Cardiac muscle cell (in vitro differentiated cells and primary cell): ENCODE measurements around the gene HEG1. TPM values are rescaled to one million over a fixed set of nuclear protein-coding genes. Genes with fewer than 3 reads are reported as not detected.

ENCODE experiments used
- DNase-seq, 2 donors: peaks; one replicate each; pipeline versions ENCODE4 v3.0.0 to v3.0.0-alpha.2; 2010 to 2017; ENCODE audit warnings: low read depth in 1 of 2, low spot score in 1 of 2
- H3K27ac ChIP-seq: fragments of 200-600 bp; sonication (generic); 2 replicates; pipeline ENCODE4 v1.5.1; 2016
- H3K27me3 ChIP-seq: fragments of 200-600 bp; sonication (generic); 2 replicates; pipeline ENCODE4 v1.6.0; 2016; ENCODE audit warnings: control low read depth
- H3K36me3 ChIP-seq: fragments of 200-600 bp; sonication (generic); 2 replicates; pipeline ENCODE4 v1.5.1; 2016; ENCODE audit warnings: control low read depth
- H3K4me1 ChIP-seq: fragments of 200-600 bp; sonication (generic); 2 replicates; pipeline ENCODE4 v1.8.1; 2017; ENCODE audit warnings: low read depth, mild to moderate bottlenecking, mixed run types
- H3K4me3 ChIP-seq: fragments of 200-600 bp; sonication (generic); 2 replicates; pipeline ENCODE4 v1.5.1; 2016; ENCODE audit warnings: mild to moderate bottlenecking
- H3K9me3 ChIP-seq: fragments of 200-600 bp; sonication (generic); 2 replicates; pipeline ENCODE4 v1.5.1; 2017; ENCODE audit warnings: low read depth, mild to moderate bottlenecking, control low read depth
- polyA plus RNA-seq: library from polyadenylated mRNA; unstranded; fragments of >200 nt; fragmentation: Nextera tagmentation; extraction: Ambion mirVana; gene quantifications from 2 replicates; pipeline ENCODE4 v1.2.1, GENCODE V29; 2016
- total RNA-seq: library from RNA; depleted of rRNA; stranded (reverse); fragments of >200 nt; gene quantifications from 2 replicates; pipeline ENCODE4 v1.2.3, GENCODE V29; 2016
- TF ChIP-seq, protein P1 (sequence below): IDR thresholded peaks from 2 replicates; pipeline ENCODE4 v1.5.1; 2012; ENCODE audit warnings: low read depth, mild to moderate bottlenecking, low read length

Gene HEG1
- total and polyA plus RNA-seq, 2 experiments from 2014 or later, result 17.4 to 42.7 TPM

DNA sequence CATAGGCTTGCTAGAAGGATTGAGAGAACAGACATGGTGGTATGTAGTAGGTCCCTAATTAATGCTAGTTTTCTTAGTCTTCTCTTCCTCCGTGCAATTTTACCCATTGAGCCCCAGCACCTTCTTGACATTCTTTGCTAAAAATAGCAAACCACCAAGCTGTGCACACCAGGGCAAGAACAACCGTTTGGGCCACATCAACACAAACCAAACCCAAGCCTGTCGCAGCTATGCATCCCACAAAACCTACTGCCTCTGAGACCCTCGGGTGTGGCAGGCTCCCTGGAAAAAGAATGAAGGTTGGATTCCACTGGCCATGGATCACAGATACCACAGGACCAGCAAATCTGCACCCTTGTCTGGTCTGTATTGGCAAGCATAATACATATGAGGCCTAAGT, 27.1 kb downstream of the HEG1 start:
- peaks cover 14% of the 10 kb centered on the region for H3K36me3 ChIP-seq
- DNase-seq, result no peak
- H3K4me3 ChIP-seq, result no peak overlapping the region
- H3K27me3 ChIP-seq, result no peaks in the 10 kb centered on the region
- peaks cover 27% of the 10 kb centered on the region for H3K4me1 ChIP-seq
- no peaks in the 10 kb centered on the region for H3K9me3 ChIP-seq
- H3K27ac ChIP-seq, result peak overlapping the region; percentile 50
- TF ChIP-seq, protein P1, sequence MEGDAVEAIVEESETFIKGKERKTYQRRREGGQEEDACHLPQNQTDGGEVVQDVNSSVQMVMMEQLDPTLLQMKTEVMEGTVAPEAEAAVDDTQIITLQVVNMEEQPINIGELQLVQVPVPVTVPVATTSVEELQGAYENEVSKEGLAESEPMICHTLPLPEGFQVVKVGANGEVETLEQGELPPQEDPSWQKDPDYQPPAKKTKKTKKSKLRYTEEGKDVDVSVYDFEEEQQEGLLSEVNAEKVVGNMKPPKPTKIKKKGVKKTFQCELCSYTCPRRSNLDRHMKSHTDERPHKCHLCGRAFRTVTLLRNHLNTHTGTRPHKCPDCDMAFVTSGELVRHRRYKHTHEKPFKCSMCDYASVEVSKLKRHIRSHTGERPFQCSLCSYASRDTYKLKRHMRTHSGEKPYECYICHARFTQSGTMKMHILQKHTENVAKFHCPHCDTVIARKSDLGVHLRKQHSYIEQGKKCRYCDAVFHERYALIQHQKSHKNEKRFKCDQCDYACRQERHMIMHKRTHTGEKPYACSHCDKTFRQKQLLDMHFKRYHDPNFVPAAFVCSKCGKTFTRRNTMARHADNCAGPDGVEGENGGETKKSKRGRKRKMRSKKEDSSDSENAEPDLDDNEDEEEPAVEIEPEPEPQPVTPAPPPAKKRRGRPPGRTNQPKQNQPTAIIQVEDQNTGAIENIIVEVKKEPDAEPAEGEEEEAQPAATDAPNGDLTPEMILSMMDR, result no peak

DNA sequence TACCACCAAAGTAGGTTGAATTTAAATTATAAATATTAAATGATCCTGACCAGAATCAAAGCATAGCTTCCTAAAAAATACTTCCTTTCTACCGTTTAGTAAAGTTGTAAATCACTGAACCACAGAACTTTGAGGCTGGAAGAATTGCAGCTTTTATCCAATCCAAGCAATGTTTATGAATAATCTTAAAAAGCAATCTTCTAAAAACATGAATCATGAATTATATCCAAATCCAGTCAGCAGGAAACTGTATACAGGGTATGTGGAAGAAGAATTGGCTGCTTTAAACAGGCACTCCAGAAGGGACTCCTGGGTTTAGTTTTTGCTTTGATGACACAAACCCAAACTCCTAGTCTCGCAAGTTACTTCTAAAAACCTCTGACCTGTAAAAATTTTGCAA, 30.2 kb downstream of the HEG1 start:
- Histone ChIP-seq H3K4me1 (peaks cover 37% of the 10 kb centered on the region), H3K4me3 (no peak overlapping the region), H3K9me3 (no peaks in the 10 kb centered on the region), H3K27ac (peak overlapping the region; percentile 83), H3K27me3 (no peaks in the 10 kb centered on the region), H3K36me3 (peaks cover 17% of the 10 kb centered on the region)
- TF ChIP-seq, protein P1, result no peak
- no peak for DNase-seq

DNA sequence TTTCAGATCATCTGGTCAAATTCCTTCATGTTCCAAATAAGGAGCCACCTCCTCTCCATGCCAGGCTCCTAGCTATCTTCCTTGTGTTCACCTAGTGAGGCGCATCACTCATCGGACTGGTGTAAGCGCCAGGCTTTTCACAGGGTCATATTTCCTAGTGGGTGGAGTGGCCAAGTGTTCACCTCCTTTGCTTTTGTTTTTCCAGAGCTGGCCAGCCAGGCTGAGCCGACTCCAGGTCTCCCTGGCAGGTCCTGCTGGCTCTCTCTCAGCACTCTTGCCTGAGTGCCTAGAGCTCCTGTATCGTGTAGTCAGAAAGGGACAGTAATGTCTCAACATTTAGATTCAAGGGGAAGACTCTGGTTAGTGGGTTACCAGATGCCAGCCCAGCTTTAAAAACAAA, 31.0 kb downstream of the HEG1 start:
- TF ChIP-seq, protein P1, result no peak
- Histone ChIP-seq H3K4me3 (no peak overlapping the region), H3K36me3 (peaks cover 25% of the 10 kb centered on the region), H3K4me1 (peaks cover 37% of the 10 kb centered on the region), H3K27me3 (no peaks in the 10 kb centered on the region), H3K27ac (peak overlapping the region; percentile 83), H3K9me3 (no peaks in the 10 kb centered on the region)
- DNase-seq, result peak in 1 of 2 donors; percentile 39

DNA sequence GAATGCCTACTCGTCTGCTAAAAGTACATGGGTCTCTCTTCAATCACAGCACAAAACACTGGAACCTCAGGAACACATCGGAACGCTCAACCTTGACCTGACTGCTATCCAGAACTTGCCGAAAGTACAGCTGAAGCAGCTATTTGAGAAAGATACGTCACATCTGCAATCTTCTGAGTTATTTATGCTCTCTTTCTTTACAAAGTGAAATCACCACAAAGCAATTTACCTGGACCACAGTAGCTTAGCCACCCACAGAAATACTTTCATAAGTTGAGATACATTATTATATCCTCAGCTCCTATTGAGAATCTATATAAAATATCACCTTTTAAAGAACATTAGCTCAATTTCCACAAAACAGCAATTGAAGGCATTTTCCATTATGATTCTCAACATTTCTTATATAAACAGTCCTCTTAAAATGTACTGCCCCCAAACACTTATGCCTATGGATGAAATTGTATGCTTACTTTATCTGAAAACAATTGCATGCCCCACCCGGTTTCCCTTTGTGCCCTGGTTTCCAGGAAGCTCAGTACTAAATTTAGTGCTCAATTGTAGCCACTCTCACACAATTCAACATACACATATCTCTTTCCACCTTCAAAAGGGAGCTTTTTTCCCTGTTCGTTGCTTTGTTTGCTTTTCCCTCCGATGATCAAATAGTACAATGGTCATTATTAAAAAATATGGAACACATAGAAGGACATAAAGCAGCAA, 31.8 kb downstream of the HEG1 start:
- H3K4me3 ChIP-seq, result no peak overlapping the region
- peaks cover 34% of the 10 kb centered on the region for H3K36me3 ChIP-seq
- TF ChIP-seq, protein P1, result no peak
- no peak for DNase-seq
- H3K27me3 ChIP-seq, result no peaks in the 10 kb centered on the region
- peaks cover 34% of the 10 kb centered on the region for H3K4me1 ChIP-seq
- peak overlapping the region; percentile 83 for H3K27ac ChIP-seq
- no peaks in the 10 kb centered on the region for H3K9me3 ChIP-seq

DNA sequence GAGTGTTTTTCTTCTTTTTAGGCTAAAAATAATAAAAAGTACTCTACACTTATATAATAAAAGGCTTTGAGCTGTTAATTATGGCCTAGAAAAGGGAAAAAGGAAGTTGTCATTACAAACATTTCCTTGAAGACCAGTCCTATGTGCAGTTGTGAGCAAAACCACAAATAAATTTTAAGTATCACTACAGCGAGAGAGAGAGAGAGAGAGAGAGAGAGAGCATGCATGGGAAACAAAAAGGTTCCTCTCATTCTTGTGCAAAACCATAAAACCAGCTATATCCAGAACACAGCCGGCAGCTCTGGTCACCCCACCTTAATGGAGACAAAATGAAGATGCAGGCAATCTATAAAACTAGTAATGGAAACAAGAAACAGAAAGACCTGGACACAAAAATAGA, 33.6 kb downstream of the HEG1 start:
- TF ChIP-seq, protein P1, result no peak
- Histone ChIP-seq H3K36me3 (peaks cover 40% of the 10 kb centered on the region), H3K27ac (peak overlapping the region; percentile 26), H3K27me3 (no peaks in the 10 kb centered on the region), H3K9me3 (no peaks in the 10 kb centered on the region), H3K4me1 (peaks cover 25% of the 10 kb centered on the region), H3K4me3 (no peak overlapping the region)
- no peak for DNase-seq
